Measurements from ENCODE around the gene ARFGEF3.

ARFGEF3 gene

DNA sequence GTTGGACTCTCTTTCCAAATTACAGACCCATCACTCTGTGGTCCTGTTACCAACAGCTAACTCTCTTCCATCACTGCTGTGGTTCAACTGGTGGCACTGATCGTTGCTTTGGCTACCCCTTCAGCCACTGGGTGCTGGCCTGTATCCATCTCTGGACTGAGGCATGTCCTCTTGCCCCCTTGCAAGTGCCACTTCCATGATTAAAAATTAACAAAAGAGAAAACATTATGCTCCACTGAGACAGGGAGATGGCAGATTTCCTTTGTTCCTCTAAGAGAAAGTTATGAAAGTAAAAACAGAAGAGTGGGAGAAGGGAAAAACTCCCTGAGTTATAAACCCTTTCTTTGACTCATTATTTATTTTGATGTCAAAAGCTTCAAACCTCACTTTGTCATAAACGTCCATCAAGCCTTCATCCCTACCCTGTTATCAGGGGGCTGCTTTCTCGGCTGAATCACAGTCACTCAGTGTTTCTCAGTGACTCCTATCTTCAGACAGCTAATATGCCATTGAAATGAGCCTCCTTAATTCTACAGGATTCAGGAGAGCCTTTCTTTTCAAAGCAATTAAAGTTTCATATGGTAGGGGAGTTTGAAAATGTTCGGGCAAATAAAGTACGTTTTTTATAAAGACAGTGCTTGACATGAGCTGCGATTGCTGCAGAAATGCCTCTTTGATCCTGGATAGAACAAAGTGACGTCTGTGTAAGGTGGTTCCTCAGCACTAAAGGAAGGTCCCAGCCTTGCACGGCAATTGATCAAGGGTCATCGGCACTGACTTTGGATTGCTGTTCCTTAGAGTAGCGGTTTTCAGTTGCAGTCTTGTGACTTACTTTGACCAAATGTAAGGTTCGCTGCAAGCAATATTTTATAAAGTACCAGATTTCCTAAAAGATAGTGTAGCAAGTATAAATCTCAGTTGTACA, 106.5 kb downstream of the ARFGEF3 start:
- Histone ChIP-seq H3K4me3 (no peak overlapping the region), H3K27ac (no peak overlapping the region)
- TF ChIP-seq CTCF (IDR thresholded peaks at IDR 0.05): no peak
- no peak for DNase-seq (ENCODE audit: low spot score)

DNA sequence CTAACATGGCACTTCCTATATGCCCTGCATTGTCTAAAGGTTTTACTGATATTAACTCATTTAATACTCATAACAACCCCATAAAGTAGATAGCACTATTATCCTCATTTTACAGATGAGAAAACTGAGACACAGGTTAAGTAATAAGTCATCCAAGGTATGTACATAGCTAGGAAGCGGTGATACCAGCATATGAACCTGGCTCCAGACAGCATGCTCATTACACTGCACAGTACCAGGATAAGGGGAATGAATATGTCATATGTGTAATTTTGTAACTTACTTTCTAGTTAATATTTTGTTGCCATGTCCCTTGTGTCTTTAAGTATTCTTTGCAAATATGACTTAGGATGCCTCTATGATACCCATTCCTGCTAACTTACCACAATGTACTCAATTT, 109.7 kb downstream of the ARFGEF3 start:
- Histone ChIP-seq H3K4me3 (no peak overlapping the region), H3K27ac (no peak overlapping the region)
- no peak for DNase-seq (ENCODE audit: low spot score)
- no peak for TF ChIP-seq CTCF (IDR thresholded peaks at IDR 0.05)

DNA sequence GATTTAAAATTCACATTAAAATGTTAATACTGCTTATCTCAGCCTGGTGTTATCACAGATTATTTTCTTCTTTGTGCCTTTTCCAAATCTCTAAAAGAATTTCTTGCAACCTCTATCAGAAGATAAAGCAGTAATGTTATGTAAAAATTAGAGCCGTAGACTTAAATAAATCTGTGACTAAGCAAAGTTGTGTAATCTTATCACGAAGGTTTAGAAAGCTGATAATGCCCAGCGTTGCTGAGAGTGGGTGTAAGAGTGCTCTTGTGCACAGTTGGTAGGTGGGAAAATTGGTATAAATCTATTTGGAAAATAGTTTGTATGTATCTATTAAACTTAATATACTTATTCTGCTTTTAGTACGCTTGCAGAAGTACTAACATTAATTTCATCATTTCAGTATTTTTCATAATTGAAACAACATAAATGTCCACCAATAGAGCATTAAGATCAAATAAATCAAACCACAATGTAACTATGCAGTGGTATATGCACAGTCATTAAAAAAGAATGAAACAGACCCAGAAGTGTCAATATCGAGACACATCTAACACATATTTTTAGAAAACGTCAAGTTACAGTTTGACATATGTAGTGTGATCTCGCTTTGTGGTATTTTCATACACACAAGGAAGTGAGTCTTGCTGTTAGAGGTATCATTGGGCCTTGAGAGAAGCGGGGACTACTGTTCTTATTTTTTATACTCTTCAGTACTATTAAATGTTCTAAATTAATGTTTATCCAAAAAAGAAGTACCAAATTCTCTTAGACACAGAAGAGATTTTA, 111.0 kb downstream of the ARFGEF3 start:
- DNase-seq (ENCODE audit: low spot score): no peak
- no peak overlapping the region for H3K27ac ChIP-seq
- H3K4me3 ChIP-seq: no peak overlapping the region
- no peak for TF ChIP-seq CTCF (IDR thresholded peaks at IDR 0.05)

- no peak overlapping the region for H3K27ac ChIP-seq
- no peak for TF ChIP-seq CTCF (IDR thresholded peaks at IDR 0.05)
- DNase-seq (ENCODE audit: low spot score): no peak
- H3K4me3 ChIP-seq: no peak overlapping the region
These were observed 114.2 kb downstream of the ARFGEF3 start for GRCh38 chr6:138275976-138276375.

- Histone ChIP-seq H3K27ac (no peak overlapping the region), H3K4me3 (no peak overlapping the region)
- no peak for DNase-seq (ENCODE audit: low spot score)
- TF ChIP-seq CTCF (IDR thresholded peaks at IDR 0.05): no peak
These were observed 116.1 kb downstream of the ARFGEF3 start for GRCh38 chr6:138277835-138278234.

- DNase-seq (ENCODE audit: low spot score): no peak
- H3K27ac ChIP-seq: no peak overlapping the region
- no peak overlapping the region for H3K4me3 ChIP-seq
- no peak for TF ChIP-seq CTCF (IDR thresholded peaks at IDR 0.05)
These were observed 116.6 kb downstream of the ARFGEF3 start for GRCh38 chr6:138278326-138278725.
